NCI-H82 treated with DMSO at 0.1 percent for 48 hours (cell line): ENCODE measurements around the gene LSP1.
"Not testable (repeated sequence)": the region's sequence is repeated elsewhere in the genome, so short reads cannot be mapped to it uniquely, and the experiment has no call there.

Experiments
- DNase-seq: peaks from one replicate; lab custom pipeline; 2025; ENCODE audit not compliant: unreplicated experiment; lab: John Stamatoyannopoulos, UW

Gene LSP1

GRCh38 chr11:1852877-1853276 is at the start of gene LSP1:
Gene LSP1 (plus strand): TSS chr11:1853084. CDS start chr11:1853145, 61 bp downstream.
- no peak for DNase-seq

GRCh38 chr11:1803246-1803645 is 49.6 kb upstream of the LSP1 start:
- no peak for DNase-seq

GRCh38 chr11:1803835-1804519 is 48.9 kb upstream of the LSP1 start:
- not testable (repeated sequence) for DNase-seq

- no peak for DNase-seq
Observed at GRCh38 chr11:1805525-1805924, 47.4 kb upstream of the LSP1 start.

GRCh38 chr11:1807264-1807995 is 45.5 kb upstream of the LSP1 start:
- DNase-seq, result no peak

GRCh38 chr11:1810761-1811160 is 42.1 kb upstream of the LSP1 start:
- no peak for DNase-seq

GRCh38 chr11:1812274-1812673 is 40.6 kb upstream of the LSP1 start:
- DNase-seq, result no peak

- DNase-seq, result no peak
Observed at GRCh38 chr11:1812801-1813200, 40.1 kb upstream of the LSP1 start.

GRCh38 chr11:1813356-1813755 is 39.5 kb upstream of the LSP1 start:
- DNase-seq, result not testable (repeated sequence)

GRCh38 chr11:1814691-1815090 is 38.2 kb upstream of the LSP1 start:
- DNase-seq, result no peak

- DNase-seq, result no peak
Observed at GRCh38 chr11:1815311-1815710, 37.6 kb upstream of the LSP1 start.

GRCh38 chr11:1815751-1816150 is 37.1 kb upstream of the LSP1 start:
- DNase-seq, result no peak

- no peak for DNase-seq
Observed at GRCh38 chr11:1817000-1817399, 35.9 kb upstream of the LSP1 start.

- DNase-seq, result no peak
Observed at GRCh38 chr11:1817511-1817910, 35.4 kb upstream of the LSP1 start.

GRCh38 chr11:1819074-1819473 is 33.8 kb upstream of the LSP1 start:
- no peak for DNase-seq

- DNase-seq, result no peak
Observed at GRCh38 chr11:1820463-1821325, 32.2 kb upstream of the LSP1 start.

GRCh38 chr11:1821562-1821961 is 31.3 kb upstream of the LSP1 start:
- DNase-seq, result no peak

GRCh38 chr11:1822648-1823375 is 30.1 kb upstream of the LSP1 start:
- DNase-seq, result no peak

GRCh38 chr11:1823376-1824220 is 29.3 kb upstream of the LSP1 start:
- no peak for DNase-seq
